Activated T-cell treated with anti-CD3 and anti-CD28 coated beads for 48 hours (primary cell): ENCODE data around the gene ZNF83.

Source experiments
- DNase-seq: peaks from one replicate; pipeline ENCODE4 v3.0.0-alpha.2; 2020; ENCODE audit warnings: low read depth

The ZNF83 gene

DNA sequence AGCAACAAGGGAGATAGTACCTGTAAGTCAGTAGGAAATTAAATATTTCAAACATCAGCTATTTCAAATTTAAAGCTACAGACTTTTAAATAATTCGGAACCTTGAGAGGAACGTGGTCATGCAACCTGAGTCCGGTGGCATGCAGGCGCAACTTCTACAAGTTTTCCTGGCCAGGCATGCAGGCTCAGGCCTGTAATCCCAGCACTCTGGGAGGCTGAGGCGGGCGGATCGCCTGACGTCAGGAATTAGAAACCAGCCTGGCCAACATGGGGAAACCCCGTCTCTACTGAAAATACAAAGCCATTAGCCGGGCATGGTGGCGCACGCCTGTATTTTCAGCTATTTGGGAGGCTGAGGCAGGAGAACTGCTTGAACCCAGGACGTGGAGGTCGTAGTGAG lies 70.2 kb downstream of the ZNF83 start:
- no peak for DNase-seq

DNA sequence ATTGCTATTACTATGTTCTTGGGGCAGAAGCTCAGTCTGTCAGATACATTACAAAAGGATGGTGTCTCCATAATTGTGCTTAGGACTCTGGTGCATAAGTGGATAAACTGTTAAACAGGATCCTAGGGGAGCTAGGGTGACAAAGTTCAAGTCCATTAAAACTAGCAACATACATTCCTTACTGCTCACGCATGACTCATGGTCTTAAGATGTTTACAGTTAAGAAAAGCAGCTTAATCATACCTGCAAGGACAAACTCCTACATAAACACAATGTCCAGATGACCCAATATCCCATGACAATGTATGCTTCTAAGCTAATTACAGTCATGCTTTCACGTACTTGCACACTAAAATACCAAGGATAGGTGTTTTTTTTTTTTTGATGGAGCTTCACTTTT lies 71.6 kb downstream of the ZNF83 start:
- no peak for DNase-seq

DNA sequence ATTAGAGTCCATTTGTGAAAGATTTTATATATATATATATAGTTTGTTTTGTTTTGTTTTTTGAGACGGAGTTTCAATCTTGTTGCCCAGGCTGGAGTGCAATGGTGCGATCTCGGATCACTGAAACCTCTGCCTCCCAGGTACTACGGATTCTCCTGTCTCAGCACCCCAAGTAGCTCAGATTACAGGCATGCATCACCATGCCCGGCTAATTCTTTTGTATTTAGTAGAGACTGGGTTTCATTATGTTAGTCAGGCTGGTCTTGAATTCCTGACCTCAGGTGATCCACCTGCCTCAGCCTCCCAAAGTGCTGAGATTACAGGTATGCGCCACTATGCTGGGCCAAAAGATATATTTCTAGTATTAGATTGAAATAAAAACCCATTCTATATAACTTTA lies 72.0 kb downstream of the ZNF83 start:
- no peak for DNase-seq
